Muscle of back (tissue), 11 donors: Measurements from ENCODE around the gene LRMDA. TPM values are rescaled to one million over a fixed set of nuclear protein-coding genes. Genes with fewer than 3 reads are reported as not detected.

Source experiments
- DNase-seq, 3 donors: peaks; one replicate each; pipeline versions ENCODE4 v3.0.0 to v3.0.0-alpha.2; 2013
- polyA plus RNA-seq, 10 donors: library from polyadenylated mRNA; unstranded; fragments of 120-200 nt; gene quantifications; one replicate each; pipeline ENCODE4 v1.2.1, GENCODE V29; 2013; ENCODE audit not compliant: insufficient read length in 10 of 10

The LRMDA gene
- polyA plus RNA-seq, 10 donors: 3.6 to 9.3 (median 6.0) TPM

DNA sequence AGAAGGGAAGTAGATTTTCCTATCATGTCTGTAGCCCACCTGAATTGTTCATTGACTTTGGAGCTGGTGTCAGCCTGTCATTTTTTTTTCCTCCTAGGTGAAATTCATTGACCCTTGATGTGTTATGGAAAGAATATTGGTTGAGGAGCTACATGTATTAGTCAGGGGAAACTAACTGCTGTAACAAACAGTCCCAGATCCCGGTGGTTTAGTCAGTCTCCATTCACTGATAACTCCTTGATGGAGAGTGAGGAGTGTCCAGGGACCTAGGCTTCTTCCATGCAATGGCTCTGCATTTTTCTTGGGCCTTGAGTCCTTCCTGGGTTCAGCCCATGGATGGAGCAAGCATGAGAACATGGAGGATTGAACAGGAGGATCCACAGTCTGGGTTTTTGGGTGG is 643.2 kb downstream of the LRMDA start:
- DNase-seq: no peak

DNA sequence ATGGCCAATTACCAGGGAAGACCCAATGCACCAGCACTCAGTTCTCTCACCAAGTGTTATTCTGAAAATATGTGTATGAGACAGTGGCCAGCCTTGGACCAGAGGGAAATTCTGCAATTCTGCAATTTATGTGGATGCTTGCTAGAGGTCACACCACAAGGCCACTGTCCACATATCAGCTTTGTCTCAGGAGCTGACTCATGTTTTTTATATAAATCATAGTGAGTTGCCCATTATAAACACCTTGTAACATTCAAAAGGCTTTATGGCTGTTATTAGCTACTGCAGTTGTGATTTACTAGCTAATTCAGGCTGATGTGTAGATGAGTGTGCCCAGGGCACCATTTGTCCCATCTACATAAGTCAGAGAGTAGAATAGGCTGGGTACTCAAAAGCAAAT is 649.0 kb downstream of the LRMDA start:
- DNase-seq: no peak

DNA sequence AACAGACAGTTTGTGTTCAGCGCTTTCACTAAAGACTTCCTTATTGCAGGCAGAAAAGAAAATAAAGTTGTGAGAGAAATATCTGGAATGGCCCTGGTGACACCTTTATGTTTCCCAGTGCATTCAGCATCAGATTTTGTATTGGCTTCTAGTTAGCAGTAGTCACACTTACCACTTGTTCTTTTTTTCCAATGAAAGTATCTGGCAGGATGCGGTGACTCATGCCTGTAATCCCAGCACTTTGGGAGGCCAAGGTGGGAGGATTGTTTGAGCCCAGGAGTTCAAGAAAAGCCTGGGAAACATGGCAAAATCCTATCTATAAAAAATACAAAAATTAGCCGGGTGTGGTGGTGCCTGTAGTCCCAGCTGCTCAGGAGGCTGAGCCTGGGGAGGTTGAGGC is 649.6 kb downstream of the LRMDA start:
- no peak for DNase-seq

DNA sequence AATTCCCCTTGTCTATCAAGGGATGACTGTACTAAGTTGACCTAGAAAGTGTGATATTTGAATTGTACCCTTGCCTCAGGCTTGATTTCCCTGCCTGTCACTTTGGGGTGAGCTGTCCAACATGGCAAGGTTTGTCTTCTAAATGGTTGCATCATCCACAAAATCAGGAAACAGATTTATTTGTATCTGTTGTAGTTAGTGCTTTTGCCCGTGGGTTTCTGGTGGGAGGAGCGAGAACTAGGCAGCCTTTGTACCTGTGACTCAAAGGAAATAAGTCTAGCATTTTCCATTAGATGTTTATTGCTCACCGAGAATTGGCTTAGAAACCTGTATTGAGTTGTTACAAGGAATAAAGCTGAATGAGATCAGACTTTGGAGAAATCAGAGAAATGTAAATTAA is 650.8 kb downstream of the LRMDA start:
- no peak for DNase-seq

DNA sequence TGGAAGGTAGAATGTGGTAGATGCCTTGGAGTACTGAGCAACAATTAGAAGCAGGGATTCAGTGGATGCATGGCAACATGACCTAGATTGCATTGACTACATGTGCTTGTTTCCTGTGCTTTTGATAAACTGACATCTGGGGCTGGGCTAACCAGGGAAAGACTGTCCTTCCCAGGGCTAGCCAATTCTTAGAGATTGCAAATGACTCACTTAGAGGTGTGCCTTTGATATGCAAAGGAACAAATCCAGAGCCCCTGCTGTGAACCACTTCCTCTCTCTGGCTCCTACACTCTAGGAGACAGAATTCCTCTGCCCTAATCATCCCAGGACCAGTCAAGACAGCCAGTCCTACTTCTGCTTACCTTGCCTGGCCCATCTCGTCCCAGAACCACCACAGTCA is 651.5 kb downstream of the LRMDA start:
- peak in 1 of 3 donors; percentile 58 for DNase-seq

DNA sequence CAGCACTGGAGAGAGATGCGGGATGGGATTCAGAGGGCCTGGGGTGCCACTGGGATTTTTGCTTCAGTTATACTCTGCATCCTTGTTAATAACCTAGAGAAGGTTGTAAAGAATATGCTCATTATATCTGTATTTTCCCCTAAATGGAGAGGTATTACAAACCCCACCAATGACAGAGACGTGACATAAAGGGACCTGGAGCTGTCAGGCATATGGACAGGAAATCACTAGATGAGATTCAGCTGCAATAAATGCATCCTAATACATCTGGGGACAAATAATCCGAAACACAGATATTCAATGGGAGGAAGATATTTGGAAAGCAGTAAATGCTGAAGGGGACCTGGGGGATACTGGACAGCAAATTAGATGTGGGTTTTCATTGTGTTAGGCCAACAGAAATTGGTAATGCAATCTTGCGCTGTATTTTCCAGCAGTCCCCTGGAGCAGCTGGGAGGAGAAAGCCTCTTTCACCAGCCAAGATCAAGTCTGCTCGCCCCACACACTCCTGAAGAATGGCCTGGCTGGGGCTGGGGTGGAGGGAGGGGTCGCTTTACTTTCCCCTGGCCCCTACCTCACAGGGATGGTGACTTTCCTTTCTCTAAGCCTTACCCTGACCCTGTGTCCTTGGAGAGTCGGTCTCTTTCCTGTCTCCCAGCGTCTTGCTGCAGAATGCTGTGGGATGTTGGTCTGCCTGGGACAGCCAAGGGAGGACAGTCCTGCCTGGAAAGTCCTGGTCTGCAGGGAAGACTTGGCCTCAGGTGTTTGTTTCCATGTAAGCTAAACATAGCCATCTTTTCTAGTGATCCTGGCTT is 653.8 kb downstream of the LRMDA start:
- DNase-seq: peak; percentile 67 to 95 (median 83)

DNA sequence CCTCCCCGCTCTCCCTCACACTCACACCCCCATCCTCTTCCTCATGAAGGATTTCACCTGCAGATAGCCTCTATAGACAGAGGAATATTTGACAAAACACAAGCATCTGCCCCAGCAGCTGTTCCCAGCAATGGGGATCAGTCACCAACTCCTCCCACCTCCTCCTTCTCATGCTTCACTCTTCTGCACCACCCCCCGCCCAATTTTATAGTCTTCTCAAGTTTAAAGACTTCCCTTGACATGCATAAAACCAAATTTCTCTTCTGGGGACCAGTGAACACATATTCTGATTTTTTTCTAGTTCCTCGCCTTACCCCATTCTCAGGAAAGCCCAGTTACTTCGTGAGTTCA is 654.4 kb downstream of the LRMDA start:
- no peak for DNase-seq

DNA sequence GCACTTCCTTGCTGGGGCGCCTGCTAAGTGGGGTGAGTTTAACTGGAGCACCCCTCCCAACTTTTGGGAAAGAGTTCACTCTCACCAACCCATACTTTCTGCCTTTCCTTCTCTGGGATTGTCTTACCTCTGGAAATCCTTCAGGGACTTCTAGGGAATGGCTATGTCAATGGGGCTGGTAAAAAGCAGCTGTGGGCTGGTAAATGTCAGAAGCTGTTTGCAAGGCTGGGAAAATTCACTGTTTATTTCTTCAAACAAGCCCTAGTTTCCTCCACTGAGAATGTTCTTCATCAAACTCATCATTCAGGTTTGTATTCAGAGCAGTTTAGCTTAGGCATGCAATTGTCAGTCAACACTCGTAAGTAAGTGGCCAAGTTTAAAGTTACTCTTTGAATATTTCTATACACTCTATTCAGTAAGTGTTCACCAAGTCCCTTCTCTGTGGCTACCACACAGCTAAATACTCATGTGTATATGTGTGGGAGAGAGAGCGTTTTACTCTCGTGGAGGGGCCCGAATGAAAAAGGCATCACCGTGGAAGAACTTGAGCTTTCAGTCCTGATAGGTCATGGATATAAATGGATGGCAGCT is 654.8 kb downstream of the LRMDA start:
- peak in 2 of 3 donors; percentile 27 to 88 for DNase-seq

DNA sequence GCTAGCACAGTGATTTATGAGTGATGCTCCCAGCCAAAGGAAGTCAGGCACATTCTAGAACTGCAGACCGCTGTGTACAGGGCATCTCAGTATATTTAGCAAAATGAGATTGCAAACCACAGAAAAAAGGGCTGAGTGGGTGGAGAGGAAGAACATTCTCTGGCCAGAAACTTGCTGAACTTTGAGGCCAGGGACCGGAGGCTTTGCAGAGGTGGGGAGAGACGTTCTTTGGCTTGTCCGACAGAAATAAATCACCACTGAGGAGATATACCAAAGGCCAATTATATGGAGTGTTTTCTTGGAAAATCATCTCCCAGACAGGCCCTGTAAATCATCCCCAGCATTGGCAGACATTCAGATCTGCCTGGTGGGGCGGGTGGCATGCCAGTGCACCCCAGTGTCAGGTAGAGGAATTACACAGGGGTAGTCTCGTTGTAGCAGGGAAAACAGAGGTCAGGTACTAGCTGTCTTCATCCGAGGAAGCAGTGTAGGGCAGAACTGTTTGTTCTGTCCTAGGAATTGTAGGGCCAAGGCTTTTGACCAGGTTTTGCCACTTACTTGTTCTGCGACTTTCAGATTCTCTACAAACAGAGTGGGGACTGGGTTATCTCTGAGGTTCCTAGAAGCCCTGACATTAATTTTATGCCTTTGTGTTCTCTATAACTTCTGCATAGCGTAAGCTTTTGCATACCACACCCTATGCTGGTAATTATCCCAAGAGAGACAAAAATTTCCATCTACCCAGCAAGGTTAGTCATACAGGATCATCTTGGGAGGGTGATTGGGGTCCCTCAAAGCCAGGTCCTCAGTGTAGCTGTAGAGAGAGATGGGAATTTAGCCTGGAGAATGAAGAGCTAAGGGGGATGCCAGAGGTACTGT is 655.6 kb downstream of the LRMDA start:
- DNase-seq: peak in 2 of 3 donors; percentile 72 to 74

DNA sequence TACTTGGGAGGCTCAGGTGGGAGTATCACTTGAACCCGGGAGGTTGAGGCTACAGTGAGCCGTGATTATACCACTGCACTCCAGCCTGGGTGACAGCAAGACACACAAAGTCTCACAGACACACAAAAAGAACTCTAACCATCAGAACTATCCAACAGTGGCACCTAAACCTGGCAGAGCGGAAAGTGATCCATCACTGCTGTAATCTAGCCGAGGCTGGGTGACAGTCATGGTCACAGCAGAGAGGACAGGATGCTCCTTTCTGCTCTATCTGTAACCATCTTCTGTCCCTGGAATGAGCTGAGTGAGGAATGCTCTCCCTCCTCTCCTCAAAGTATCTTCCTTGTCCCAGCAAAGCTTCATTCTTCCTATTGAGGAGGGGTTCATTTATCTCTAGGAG is 656.6 kb downstream of the LRMDA start:
- DNase-seq: no peak

DNA sequence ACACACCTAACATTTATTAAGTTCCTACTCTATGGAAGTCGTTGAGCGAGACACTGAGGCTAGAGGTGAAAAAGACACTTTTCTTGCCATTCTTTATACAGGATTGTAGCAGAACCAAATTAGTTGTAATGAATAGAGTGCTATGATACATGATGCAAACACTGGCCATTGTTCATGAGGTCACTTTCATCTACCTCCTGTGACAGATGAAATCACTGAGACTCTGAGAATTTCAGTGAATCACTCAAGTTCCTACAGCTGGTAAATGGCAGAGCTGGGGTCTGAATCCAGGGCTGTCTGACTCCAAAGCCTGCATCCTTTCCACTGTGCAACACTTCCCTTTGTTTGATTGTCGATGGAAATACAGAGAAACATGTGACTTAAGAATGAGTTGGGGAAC is 657.6 kb downstream of the LRMDA start:
- no peak for DNase-seq

DNA sequence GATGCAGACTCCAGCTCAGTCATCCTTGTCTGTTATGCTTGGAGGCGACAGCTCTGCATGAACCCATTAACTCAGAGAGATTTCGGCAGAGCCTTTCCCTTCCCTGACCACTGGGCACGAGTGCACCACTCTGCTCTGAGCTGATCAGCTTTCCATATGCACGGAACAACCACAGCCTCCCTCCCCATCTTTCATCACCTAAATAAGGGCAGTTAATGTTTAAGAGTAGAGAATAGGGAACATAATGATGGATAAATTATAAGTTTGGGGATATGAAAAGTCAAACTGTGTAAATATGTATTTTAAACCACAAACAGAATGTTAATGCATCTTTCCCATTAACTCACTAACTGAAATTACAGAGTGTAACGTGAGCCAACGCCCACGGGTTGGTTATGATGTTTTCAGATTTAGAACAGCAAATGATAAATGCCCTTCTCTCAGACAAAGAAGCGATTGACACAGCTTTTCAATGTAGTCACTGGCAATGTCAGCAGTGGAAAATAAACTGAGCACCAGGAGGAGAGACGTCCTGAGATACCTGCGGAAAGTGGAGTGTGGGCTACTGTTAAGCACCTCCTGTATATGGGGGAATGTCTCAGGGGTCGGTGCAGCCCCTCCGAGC is 658.2 kb downstream of the LRMDA start:
- DNase-seq: no peak

DNA sequence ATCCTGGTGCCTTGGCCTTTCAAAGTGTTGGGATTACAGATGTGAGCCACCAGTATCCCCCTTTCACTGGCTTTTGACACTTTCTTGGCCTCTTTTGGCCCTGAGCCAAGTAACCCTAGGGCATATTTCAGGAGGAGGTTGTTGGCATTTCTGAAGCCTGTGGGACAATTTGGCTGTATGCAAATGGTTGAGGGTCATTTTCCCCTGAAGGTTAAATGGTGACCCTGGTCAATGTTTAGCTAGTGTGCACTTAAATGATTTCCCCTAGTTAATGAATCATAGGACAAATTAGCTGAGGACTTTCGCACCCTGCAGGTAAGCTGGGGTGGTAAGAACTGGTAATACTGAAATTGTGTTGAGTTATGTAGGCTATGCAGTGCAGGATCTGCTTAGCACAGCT is 660.5 kb downstream of the LRMDA start:
- no peak for DNase-seq

DNA sequence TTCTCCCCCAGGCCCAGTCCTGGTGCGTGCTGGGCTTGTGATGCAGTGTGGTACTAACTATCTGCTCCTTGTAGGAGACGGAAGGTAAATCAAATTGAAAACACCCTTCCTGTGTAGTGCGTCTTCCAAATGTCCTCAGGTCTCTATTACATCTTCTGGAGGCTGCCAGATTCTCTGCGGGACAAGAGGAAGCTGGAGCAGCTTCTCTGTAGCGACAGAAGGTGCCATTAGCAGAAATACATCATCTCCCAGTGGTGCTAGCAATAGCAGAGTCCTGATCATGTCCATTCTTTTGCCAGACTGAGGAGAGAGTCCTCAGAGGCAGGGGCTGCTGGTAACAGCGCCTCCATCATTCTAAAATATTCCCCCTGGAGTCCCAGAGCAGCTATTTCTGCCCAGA is 675.2 kb downstream of the LRMDA start:
- no peak for DNase-seq

DNA sequence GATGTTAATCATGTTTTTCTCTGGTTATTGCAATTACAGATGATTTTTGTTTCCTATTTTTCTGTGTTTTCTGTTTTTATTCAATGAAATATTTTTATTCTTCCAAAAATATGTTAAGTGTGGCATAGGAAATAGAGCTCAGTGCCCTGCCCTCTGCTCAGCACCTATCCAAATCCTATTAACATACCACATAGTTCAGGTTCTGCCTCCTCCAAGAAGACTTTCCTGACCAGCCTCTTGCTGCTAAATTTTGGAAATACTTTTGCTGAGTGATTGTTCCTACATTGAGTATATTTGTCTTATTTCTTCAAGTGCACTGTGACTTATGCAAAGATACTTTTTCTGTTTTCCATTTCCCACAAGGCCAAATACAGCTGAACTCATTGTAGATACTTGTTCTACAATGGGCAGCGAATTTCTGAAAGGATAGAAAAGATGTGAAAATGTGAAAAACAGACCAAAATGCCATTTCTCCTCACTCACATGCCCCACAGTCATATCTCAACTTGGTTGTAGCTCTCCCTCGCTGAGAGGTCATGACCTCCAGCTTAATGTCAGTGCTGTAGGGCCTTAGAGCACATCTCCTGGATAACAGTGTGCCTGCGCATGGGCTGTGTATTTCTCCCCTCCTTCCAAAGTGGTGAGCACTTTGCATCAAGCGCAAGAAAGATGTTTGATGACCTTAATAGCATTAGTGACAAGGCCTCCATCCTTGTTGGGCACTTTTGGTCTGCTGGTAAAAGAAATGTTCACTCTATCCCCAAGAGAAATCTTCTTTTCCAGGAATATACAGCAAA is 677.3 kb downstream of the LRMDA start:
- DNase-seq: no peak

DNA sequence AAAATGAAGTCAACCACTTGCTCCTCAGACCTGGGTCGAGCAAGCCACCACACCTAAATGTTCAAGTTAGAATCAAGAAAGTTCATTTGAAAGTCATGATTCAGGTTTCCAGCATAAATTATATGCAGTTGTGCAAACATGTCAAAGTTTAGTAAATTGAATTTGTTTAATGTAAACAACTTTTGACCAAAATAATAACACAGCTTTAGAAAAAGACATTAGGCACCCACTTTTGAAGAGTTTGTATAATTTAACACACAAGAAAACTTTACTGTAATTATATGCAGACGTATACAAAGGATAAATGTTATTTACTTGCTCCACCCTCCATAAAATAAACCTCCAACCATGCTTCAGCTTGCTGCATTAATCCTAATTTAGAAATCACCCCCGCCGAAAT is 680.0 kb downstream of the LRMDA start:
- no peak for DNase-seq

DNA sequence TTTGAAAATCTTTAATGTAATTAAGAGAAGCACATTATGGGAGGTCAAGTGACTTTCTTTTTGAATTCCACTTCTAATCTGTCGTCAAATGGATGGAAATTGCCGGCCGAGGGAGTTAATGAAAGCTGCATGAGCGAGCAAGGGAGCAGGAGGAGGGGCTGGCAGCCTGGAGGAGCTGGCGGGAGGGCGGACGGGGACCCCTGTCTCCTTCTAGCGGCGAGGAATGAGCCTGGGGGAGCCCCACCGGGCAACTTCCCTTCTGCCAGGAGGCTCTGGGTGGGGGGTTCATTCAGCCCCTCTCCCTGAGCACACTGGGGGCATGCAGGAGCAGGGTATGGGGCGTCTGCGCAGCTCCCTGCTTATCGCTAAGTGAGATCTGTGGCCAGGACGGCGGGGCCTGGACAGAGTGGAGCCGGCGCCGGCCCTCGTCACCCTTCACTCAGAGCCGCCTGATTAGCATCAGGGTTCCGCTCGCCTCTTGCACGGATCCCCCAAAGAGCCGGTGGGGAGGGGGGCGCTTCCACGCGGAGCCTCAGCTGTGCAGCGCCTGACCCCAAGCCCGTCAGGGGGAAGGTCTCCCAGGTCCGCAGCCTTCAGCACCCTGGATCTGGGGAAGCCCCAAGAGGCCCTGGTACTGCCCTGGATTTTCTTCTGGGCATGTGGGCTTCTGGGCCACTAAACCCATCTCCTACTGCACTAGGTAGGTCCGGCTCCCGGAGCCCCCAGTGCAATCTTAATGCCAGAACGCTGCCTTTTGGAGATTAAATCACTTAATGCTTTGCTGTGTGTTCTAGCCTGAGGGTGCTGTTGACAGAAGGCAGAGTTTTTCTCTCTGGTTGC is 680.8 kb downstream of the LRMDA start:
- peak in 1 of 3 donors; percentile 55 for DNase-seq

DNA sequence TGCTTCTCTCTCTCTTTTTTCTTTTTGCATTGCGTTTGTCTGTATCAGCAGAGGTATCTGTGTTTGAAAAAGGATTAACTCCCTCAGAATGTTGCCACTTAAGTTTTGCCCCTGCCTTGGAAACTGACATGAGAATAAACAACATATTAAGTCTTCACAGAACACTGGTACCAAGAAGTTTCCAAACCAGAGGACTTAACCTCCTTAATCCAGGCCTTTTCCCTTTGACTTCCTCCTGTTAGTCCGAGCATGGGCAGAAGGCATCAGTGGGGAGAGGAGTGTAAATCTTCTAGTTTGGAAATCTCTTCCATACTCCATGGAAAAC is 681.4 kb downstream of the LRMDA start:
- DNase-seq: no peak

DNA sequence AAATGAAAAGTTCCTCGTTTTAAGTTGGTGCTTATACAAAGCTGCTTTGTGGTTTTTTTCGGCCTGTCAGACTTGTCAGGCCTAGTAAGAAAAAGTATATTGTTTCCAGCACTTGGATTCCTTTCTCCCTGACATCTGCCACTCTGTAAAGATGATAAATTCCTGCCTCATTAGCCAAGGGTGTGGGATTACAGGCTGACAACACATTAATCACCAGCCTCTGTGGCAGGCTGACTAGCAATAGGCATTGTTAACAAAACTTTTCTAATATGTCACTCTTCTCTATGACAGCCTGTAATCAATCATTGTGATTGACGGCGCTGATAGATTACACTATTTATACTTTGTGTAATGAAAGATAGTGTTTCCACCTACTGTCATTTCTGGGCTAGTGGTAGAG is 682.5 kb downstream of the LRMDA start:
- DNase-seq: peak in 1 of 3 donors; percentile 54

DNA sequence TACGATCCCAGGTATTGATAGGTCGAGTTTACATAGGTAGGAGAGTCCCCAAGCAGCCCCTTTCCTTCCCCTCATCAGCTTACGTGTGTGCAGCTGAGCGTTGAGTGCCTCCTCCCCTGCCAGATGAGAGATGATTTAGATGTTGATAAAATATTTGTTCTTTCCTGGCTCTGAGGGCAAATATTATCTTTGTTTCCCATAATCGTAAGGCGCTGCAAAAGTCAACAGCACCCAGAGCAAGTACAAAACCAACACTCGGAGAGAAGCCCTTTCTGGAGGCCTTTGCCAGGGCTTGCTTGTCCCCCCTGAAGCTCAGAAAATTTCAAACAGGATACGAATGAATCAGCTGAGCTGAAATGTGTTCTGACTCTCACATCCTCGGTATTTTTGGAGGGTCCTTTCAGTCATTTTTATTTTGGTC is 683.2 kb downstream of the LRMDA start:
- DNase-seq: peak in 1 of 3 donors; percentile 5

DNA sequence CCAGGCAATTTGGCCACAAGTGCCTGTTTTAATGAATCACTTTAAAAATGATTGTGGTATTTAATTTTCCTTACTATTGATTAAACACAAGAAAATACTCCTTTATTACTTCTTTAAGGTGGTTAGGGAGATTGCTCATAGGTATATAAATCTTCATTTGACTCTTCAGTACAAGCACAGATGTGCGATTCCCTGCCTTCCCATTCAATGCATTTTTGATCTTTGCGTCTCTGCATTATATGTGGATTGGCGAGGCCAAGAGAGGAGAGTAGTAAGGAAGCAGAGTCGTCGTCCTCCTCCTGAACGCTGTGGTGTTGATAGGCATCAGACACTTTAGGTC is 683.7 kb downstream of the LRMDA start:
- no peak for DNase-seq
